GM19467 (cell line): Measurements from ENCODE around the gene PIP5K1B.
"Not testable (repeated sequence)": the region's sequence is repeated elsewhere in the genome, so short reads cannot be mapped to it uniquely, and the experiment has no call there.

Experiments used
- ATAC-seq: cut with Tn5 transposase; IDR thresholded peaks from one replicate; pipeline ENCODE4 v1.9.1; 2021; ENCODE audit warnings: mild to moderate bottlenecking, moderate library complexity; ENCODE audit not compliant: unreplicated experiment

The PIP5K1B gene

GRCh38 chr9:68704814-68705530 lies at the start of gene PIP5K1B:
Gene PIP5K1B (plus strand): TSS chr9:68705240. CDS start chr9:68822615, 117,375 bp downstream.
- ATAC-seq: peak; percentile 82

- ATAC-seq: no peak
These were observed 41.0 kb upstream of the PIP5K1B start for GRCh38 chr9:68664036-68664435.

- no peak for ATAC-seq
These were observed 36.9 kb upstream of the PIP5K1B start for GRCh38 chr9:68668127-68668526.

- ATAC-seq: no peak
These were observed 35.8 kb upstream of the PIP5K1B start for GRCh38 chr9:68669218-68669617.

- no peak for ATAC-seq
These were observed 32.8 kb upstream of the PIP5K1B start for GRCh38 chr9:68672215-68672614.

- no peak for ATAC-seq
These were observed 32.4 kb upstream of the PIP5K1B start for GRCh38 chr9:68672625-68673024.

- no peak for ATAC-seq
These were observed 26.6 kb upstream of the PIP5K1B start for GRCh38 chr9:68678430-68678829.

GRCh38 chr9:68683433-68683832 lies 21.6 kb upstream of the PIP5K1B start:
- ATAC-seq: no peak

GRCh38 chr9:68685213-68685612 lies 19.8 kb upstream of the PIP5K1B start:
- ATAC-seq: no peak

GRCh38 chr9:68685770-68686169 lies 19.3 kb upstream of the PIP5K1B start:
- peak; percentile 80 for ATAC-seq

GRCh38 chr9:68690088-68690487 lies 15.0 kb upstream of the PIP5K1B start:
- no peak for ATAC-seq

GRCh38 chr9:68692519-68692918 lies 12.5 kb upstream of the PIP5K1B start:
- ATAC-seq: no peak

- no peak for ATAC-seq
These were observed 10.9 kb upstream of the PIP5K1B start for GRCh38 chr9:68694125-68694524.

- ATAC-seq: no peak
These were observed 7.2 kb upstream of the PIP5K1B start for GRCh38 chr9:68697851-68698250.

- ATAC-seq: no peak
These were observed 6.0 kb upstream of the PIP5K1B start for GRCh38 chr9:68698943-68699509.

GRCh38 chr9:68699625-68700024 lies 5.4 kb upstream of the PIP5K1B start:
- ATAC-seq: not testable (repeated sequence)

GRCh38 chr9:68702493-68702892 lies 2.5 kb upstream of the PIP5K1B start:
- no peak for ATAC-seq

- no peak for ATAC-seq
These were observed 1.4 kb upstream of the PIP5K1B start for GRCh38 chr9:68703672-68704071.

- no peak for ATAC-seq
These were observed 584 bp upstream of the PIP5K1B start for GRCh38 chr9:68704498-68704813.

GRCh38 chr9:68705531-68706362 lies 707 bp downstream of the PIP5K1B start:
- ATAC-seq: peak; percentile 0

GRCh38 chr9:68706363-68707201 lies 1.5 kb downstream of the PIP5K1B start:
- no peak for ATAC-seq
